MCF 10A (cell line): Measurements from ENCODE around the gene LRRC23. TPM values are rescaled to one million over a fixed set of nuclear protein-coding genes. Genes with fewer than 3 reads are reported as not detected.

Experiments
- BruUV-seq: library from RNA; stranded (reverse); fragments of 400-500 nt; replicated peaks from 2 replicates; lab custom pipeline; 2021; lab: Mats Ljungman, UMichigan
- CTCF ChIA-PET: fragments of 300-600 bp; sonication (Branson Sonifier 250); formaldehyde crosslinking; extraction: SDS; loops from one replicate; lab custom pipeline; 2021; ENCODE audit warnings: antibody characterized with exemption, inconsistent platforms; lab: Yijun Ruan, JAX
- POLR2A ChIA-PET: fragments of 300-600, 350-650 bp; sonication (Branson Sonifier 250); formaldehyde crosslinking; extraction: SDS; loops from one replicate; lab custom pipeline; 2020; ENCODE audit warnings: antibody characterized with exemption, inconsistent platforms; lab: Yijun Ruan, JAX
- DNase-seq: peaks from one replicate; pipeline ENCODE4 v3.0.0-alpha.2; 2018; ENCODE audit not compliant: unreplicated experiment
- H3K27ac Mint-ChIP-seq: one replicate; pipeline ENCODE4 v1.8.0; 2022; ENCODE audit warnings: mild to moderate bottlenecking, low read depth, mixed read lengths; ENCODE audit not compliant: unreplicated experiment
- H3K27me3 Mint-ChIP-seq: one replicate; pipeline ENCODE4 v1.8.0; 2022; ENCODE audit warnings: mixed read lengths; ENCODE audit not compliant: insufficient read depth, unreplicated experiment
- H3K36me3 Mint-ChIP-seq: one replicate; pipeline ENCODE4 v1.8.0; 2022; ENCODE audit warnings: mild to moderate bottlenecking, moderate library complexity, mixed read lengths; ENCODE audit not compliant: insufficient read depth, unreplicated experiment
- H3K4me1 Mint-ChIP-seq: one replicate; pipeline ENCODE4 v1.8.0; 2022; ENCODE audit warnings: mixed read lengths; ENCODE audit not compliant: insufficient read depth, unreplicated experiment
- H3K4me3 Mint-ChIP-seq: one replicate; pipeline ENCODE4 v1.8.0; 2022; ENCODE audit warnings: mild to moderate bottlenecking, moderate library complexity, mixed read lengths; ENCODE audit not compliant: unreplicated experiment
- H3K9me3 Mint-ChIP-seq: one replicate; pipeline ENCODE4 v1.8.0; 2022; ENCODE audit warnings: mixed read lengths; ENCODE audit not compliant: unreplicated experiment
- intact Hi-C: fragments of 100-400 bp; cut with micrococcal nuclease; formaldehyde crosslinking; loops from 2 replicates; pipeline ENCODE4 v1.14.1; 2022
- total RNA-seq: library from RNA; stranded (reverse); gene quantifications from 2 replicates; pipeline ENCODE4 v1.2.3, GENCODE V29; 2022
- TF ChIP-seq, protein P1 (sequence below): fragments of 200-600 bp; IDR thresholded peaks from one replicate; pipeline ENCODE4 v1.8.0; 2022; ENCODE audit warnings: antibody characterized with exemption, mild to moderate bottlenecking; ENCODE audit not compliant: unreplicated experiment

Gene LRRC23
- total RNA-seq, 1 experiment from 2014 or later, result 7.5 TPM

DNA sequence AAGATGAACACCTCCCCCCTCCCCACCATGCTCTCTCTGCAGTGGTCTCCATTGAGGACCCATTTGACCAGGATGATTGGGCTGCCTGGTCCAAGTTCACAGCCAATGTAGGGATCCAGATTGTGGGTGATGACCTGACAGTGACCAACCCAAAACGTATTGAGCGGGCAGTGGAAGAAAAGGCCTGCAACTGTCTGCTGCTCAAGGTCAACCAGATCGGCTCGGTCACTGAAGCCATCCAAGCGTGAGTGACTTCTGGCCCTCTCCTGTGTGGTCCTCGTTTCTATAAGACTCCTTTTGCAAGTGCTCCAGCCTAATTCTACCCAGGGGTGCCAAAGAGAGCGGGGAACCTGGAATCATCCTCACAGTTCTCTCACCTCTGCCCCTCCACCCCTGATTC lies 16.9 kb downstream of the LRRC23 start:
- H3K36me3 Mint-ChIP-seq, result peaks cover 5% of the 10 kb centered on the region
- H3K9me3 Mint-ChIP-seq, result no peaks in the 10 kb centered on the region
- no peak for DNase-seq
- no peak overlapping the region for H3K4me3 Mint-ChIP-seq
- peaks cover 38% of the 10 kb centered on the region for H3K4me1 Mint-ChIP-seq
- no peak overlapping the region for H3K27ac Mint-ChIP-seq
- BruUV-seq, result no TSS peak
- no peaks in the 10 kb centered on the region for H3K27me3 Mint-ChIP-seq
- TF ChIP-seq, protein P1, sequence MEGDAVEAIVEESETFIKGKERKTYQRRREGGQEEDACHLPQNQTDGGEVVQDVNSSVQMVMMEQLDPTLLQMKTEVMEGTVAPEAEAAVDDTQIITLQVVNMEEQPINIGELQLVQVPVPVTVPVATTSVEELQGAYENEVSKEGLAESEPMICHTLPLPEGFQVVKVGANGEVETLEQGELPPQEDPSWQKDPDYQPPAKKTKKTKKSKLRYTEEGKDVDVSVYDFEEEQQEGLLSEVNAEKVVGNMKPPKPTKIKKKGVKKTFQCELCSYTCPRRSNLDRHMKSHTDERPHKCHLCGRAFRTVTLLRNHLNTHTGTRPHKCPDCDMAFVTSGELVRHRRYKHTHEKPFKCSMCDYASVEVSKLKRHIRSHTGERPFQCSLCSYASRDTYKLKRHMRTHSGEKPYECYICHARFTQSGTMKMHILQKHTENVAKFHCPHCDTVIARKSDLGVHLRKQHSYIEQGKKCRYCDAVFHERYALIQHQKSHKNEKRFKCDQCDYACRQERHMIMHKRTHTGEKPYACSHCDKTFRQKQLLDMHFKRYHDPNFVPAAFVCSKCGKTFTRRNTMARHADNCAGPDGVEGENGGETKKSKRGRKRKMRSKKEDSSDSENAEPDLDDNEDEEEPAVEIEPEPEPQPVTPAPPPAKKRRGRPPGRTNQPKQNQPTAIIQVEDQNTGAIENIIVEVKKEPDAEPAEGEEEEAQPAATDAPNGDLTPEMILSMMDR, result no peak
- intact Hi-C loops, result no loop called here
- ChIA-PET CTCF (interaction anchor here (0.7 to 8.9 kb wide), 5 partner anchors 10 to 186 kb away, joined by 3 to 114 read pairs (median 4); partner anchors contain the start of genes SPSB2 and TPI1), POLR2A (interaction anchor here (0.9 to 1.8 kb wide), 2 partner anchors 10 to 30 kb away, joined by 3 to 4 read pairs; no protein-coding TSS in a partner anchor)

DNA sequence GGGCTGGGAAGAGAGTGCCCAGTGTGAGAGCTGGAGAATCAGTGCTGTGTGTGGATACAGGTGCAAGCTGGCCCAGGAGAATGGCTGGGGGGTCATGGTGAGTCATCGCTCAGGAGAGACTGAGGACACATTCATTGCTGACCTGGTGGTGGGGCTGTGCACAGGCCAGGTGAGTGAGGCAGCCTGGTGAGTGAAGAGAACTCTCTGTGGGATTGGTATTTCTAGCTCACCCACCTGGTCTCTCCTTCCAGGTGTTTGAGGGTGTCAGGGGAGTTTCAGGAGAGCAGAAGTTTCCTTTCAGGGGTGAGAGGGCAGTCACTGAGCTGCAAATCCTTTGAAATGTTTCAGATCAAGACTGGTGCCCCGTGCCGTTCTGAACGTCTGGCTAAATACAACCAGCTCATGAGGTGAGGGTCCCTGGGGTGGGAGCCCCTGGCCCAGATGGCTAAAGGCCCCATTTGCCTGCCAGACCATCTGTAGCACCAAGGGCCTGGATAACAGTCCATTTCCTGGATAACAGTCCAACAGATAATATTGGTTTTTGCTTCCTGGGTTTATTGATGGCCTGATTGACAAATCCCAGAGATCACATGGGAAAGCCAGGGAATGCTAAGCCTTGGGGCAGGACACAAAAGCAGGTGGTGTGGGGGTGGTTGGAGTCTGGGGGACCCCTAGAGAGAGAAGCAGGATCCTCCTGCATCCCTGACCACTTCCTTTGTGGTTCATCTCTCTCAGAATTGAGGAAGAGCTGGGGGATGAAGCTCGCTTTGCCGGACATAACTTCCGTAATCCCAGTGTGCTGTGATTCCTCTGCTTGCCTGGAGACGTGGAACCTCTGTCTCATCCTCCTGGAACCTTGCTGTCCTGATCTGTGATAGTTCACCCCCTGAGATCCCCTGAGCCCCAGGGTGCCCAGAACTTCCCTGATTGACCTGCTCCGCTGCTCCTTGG lies 17.6 kb downstream of the LRRC23 start:
- Mint-ChIP-seq H3K27me3 (no peaks in the 10 kb centered on the region), H3K4me1 (peaks cover 45% of the 10 kb centered on the region), H3K27ac (no peak overlapping the region), H3K36me3 (peaks cover 5% of the 10 kb centered on the region), H3K9me3 (no peaks in the 10 kb centered on the region), H3K4me3 (no peak overlapping the region)
- ChIA-PET POLR2A (interaction anchor here (1.8 kb wide), 1 partner anchor 11 kb away, joined by 4 read pairs; no protein-coding TSS in a partner anchor), CTCF (interaction anchor here (0.7 to 8.9 kb wide), 5 partner anchors 12 to 185 kb away, joined by 3 to 114 read pairs (median 5); partner anchors contain the start of genes SPSB2 and TPI1)
- no TSS peak for BruUV-seq
- no peak for DNase-seq
- TF ChIP-seq, protein P1, result no peak
- intact Hi-C loops, result no loop called here

DNA sequence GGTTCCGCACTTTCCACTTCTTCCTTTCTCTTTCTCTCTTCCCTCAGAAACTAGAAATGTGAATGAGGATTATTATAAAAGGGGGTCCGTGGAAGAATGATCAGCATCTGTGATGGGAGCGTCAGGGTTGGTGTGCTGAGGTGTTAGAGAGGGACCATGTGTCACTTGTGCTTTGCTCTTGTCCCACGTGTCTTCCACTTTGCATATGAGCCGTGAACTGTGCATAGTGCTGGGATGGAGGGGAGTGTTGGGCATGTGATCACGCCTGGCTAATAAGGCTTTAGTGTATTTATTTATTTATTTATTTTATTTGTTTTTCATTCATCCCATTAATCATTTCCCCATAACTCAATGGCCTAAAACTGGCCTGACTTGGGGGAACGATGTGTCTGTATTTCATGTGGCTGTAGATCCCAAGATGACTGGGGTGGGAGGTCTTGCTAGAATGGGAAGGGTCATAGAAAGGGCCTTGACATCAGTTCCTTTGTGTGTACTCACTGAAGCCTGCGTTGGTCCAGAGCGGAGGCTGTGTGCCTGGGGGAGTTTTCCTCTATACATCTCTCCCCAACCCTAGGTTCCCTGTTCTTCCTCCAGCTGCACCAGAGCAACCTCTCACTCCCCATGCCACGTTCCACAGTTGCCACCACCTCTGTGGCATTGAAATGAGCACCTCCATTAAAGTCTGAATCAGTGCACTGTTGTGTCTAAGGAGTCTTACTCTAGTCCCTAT lies 18.5 kb downstream of the LRRC23 start:
- CTCF ChIA-PET, result interaction anchor here (0.6 to 8.9 kb wide), 20 partner anchors 9 to 282 kb away, joined by 3 to 114 read pairs (median 5); partner anchors contain the start of genes C12orf57, C1S, RNU7-1 and SPSB2
- H3K4me1 Mint-ChIP-seq, result peaks cover 47% of the 10 kb centered on the region
- H3K36me3 Mint-ChIP-seq, result peaks cover 5% of the 10 kb centered on the region
- no peaks in the 10 kb centered on the region for H3K9me3 Mint-ChIP-seq
- no TSS peak for BruUV-seq
- intact Hi-C loops, result no loop called here
- no peaks in the 10 kb centered on the region for H3K27me3 Mint-ChIP-seq
- no peak for DNase-seq
- TF ChIP-seq, protein P1, result no peak
- no peak overlapping the region for H3K4me3 Mint-ChIP-seq
- POLR2A ChIA-PET, result interaction anchor here (1.5 to 7.8 kb wide), 4 partner anchors 11 to 52 kb away, joined by 4 to 167 read pairs (median 42); partner anchors contain the start of genes C12orf57, RNU7-1, SPSB2 and TPI1
- H3K27ac Mint-ChIP-seq, result no peak overlapping the region
